CD4-positive, alpha-beta T cell treated with Interferon alpha-2 for 1 hour (primary cell): ENCODE results near the gene CCND1.

Source experiments
- DNase-seq, 2 donors: peaks; one replicate each; pipeline ENCODE4 v3.0.0-alpha.2; 2020 to 2022

Gene CCND1

GRCh38 chr11:69642549-69642912, 1.6 kb downstream of the CCND1 start:
- DNase-seq = peak; percentile 20 to 52

GRCh38 chr11:69642913-69643632, 2.1 kb downstream of the CCND1 start:
- DNase-seq = peak; percentile 72 to 82

GRCh38 chr11:69643646-69644045, 2.7 kb downstream of the CCND1 start:
- no peak for DNase-seq

- no peak for DNase-seq
Observed at GRCh38 chr11:69644071-69644961, 3.4 kb downstream of the CCND1 start.

GRCh38 chr11:69644962-69645675, 4.2 kb downstream of the CCND1 start:
- DNase-seq = no peak

- no peak for DNase-seq
Observed at GRCh38 chr11:69645801-69646492, 5.0 kb downstream of the CCND1 start.

GRCh38 chr11:69646493-69647389, 5.8 kb downstream of the CCND1 start:
- no peak for DNase-seq

- DNase-seq = no peak
Observed at GRCh38 chr11:69647390-69647748, 6.4 kb downstream of the CCND1 start.

GRCh38 chr11:69647761-69648497, 7.0 kb downstream of the CCND1 start:
- no peak for DNase-seq

GRCh38 chr11:69648679-69649575, 8.0 kb downstream of the CCND1 start:
- DNase-seq = no peak

GRCh38 chr11:69649576-69649900, 8.6 kb downstream of the CCND1 start:
- DNase-seq = no peak

- DNase-seq = no peak
Observed at GRCh38 chr11:69650081-69650831, 9.3 kb downstream of the CCND1 start.

- no peak for DNase-seq
Observed at GRCh38 chr11:69650832-69651344, 9.9 kb downstream of the CCND1 start.

- DNase-seq = no peak
Observed at GRCh38 chr11:69651834-69652620, 11.1 kb downstream of the CCND1 start.

- no peak for DNase-seq
Observed at GRCh38 chr11:69652999-69653398, 12.0 kb downstream of the CCND1 start.

- no peak for DNase-seq
Observed at GRCh38 chr11:69653406-69653960, 12.5 kb downstream of the CCND1 start.

- DNase-seq = no peak
Observed at GRCh38 chr11:69654001-69654659, 13.2 kb downstream of the CCND1 start.
